ENCODE results near the gene N4BP2L1.
"Not testable (repeated sequence)": the region's sequence is repeated elsewhere in the genome, so short reads cannot be mapped to it uniquely, and the experiment has no call there.

Gene N4BP2L1

DNA sequence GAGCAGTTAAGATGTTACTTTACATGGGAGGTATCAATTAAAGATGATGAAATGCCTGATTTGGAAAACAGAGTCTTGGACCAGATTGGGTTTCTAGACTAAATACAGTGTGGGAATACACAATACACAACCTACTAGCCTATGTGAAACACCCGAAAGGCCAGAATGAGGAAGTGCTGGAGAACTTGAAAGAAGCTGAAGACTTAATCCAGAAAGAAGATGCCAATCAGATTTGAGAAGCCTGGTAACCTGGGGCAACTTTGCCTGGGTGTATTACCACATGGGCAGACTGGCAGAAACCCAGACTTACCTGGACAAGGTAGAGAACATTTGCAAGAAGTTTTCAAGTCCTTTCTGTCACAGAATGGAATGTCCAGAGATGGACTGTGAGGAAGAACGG, 43.2 kb downstream of the N4BP2L1 start:
- DNase-seq = no peak

DNA sequence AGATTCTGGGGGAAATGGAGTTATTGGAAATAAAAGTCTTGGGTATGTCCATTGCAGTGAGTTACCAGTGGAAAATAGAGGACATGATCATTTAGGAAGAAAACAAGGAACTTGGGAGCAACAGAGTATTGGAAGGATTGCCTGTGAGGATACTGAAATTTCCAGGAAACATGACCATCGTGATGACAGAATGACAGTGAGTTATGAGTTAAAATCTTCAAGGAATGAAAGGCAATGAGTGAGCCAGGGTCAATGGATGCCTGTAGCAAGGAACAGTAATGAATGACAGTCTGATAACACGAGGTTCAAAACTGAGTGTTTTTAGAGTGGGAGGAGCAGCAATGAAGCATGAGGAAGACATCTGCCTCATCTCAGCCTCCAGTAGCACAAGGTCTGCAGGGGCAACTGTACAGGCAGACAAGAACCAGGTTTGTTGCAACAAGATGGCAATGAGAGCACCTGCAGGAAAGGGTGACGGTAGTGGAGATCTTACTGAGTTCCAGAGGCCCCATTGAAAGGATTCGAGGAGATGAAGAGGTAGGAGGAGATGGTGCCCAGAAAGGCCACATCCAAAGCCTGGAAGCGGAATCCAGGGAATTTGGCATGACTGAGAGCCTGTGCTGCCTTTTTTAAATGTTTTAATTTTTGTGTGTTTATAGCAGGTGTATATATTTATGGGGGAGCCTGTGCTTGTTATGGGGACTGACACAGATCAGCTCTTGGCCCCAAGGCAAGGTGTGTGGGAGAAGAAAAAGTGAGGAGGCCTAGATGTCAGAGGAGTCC, 43.9 kb downstream of the N4BP2L1 start:
- DNase-seq = no peak

DNA sequence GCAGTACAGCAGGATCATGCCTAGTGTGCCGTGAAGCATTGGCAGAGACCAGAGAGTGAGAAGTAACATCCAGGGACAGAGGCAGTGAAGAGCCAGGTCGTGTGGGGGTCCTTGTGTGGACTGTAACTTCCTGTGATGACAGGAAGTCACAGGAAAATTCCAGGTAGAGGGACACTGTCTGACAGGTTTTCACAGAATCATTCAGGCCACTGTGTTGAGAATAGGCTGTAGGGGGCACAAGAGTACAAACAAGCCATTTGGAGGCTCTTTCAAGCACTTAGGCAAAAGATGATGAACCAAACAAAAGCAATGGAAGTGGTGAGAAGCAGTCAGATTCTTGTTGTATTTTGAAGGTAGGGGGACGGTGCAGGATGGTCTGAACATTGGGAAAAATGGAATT, 46.4 kb downstream of the N4BP2L1 start:
- no peak for DNase-seq

DNA sequence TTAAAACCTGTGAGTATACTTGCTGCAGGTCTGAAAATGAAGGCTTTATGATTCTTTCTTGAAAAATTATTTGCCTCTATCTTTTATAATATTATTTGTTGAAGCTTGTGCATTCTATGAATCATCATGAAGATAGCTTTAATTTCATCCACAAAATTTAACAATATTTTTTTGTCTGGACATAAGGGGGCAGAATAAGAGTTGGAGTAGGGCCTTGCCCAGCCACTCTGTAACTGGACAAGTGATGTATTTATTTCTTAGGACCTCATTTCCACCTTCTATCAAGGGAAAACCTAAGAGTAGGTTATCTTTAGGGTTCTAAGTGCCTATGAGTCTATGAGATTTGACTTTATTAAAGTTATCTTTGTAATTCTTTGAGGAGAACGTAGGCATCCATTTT, 49.9 kb downstream of the N4BP2L1 start:
- no peak for DNase-seq

DNA sequence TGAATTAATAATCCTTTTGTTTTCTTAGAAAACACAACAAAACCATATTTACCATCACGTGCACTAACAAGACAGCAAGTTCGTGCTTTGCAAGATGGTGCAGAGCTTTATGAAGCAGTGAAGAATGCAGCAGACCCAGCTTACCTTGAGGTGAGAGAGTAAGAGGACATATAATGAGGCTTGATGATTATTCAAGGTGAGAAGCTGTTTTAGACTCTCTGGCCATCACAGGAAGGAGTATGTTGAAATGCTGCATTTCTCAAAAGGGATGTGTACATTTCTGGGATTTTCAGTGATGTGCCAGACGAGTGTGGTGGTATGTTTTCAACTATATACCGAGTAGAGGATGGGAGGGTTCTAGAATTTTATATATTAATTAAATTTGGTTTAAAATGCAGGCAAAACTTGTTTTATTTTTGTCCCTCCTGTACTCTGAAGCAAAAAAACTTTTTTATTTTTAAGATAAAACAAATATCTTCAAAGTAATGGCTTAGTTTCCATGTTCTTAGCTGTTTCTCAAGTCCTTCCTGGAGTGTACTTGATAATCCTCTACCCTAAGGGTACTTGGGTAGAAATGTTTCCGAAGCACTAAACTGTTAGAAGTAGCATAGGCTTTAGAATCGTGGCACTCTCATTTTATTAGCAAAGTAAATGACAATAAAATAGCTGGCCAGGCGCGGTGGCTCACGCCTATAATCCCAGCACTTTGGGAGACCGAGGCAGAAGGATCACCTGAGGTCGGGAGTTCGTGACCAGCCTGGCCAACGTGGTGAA, 51.1 kb downstream of the N4BP2L1 start:
- no peak for DNase-seq

DNA sequence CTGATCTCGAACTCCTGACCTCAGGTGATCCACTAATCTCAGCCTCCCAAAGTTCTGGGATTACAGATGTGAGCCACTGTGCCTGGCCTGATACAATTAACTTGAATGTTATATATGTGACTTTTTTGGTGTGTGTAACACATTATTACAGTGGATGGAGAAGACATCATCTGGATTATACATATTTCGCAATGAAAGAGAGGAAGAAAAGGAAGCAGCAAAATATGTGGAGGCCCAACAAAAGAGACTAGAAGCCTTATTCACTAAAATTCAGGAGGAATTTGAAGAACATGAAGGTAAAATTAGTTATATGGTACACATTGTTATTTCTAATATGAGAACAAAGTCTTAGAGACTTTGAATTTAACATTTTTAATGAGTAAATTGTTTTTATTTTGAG, 57.1 kb downstream of the N4BP2L1 start:
- no peak for DNase-seq

DNA sequence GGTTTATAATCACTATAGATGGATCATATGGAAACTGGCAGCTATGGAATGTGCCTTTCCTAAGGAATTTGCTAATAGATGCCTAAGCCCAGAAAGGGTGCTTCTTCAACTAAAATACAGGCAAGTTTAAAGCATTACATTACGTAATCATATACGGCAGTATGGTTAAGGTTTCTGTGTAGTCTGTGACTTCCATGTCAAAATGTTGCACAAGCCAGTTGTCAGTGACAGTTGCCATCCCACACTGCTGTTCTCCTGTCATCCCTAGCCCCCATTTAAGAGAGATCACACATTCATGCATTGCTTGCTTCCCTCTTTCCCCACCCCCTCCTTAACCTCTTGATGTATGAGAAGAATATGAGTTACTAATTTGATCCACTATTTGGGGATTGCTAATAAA, 65.4 kb downstream of the N4BP2L1 start:
- no peak for DNase-seq

DNA sequence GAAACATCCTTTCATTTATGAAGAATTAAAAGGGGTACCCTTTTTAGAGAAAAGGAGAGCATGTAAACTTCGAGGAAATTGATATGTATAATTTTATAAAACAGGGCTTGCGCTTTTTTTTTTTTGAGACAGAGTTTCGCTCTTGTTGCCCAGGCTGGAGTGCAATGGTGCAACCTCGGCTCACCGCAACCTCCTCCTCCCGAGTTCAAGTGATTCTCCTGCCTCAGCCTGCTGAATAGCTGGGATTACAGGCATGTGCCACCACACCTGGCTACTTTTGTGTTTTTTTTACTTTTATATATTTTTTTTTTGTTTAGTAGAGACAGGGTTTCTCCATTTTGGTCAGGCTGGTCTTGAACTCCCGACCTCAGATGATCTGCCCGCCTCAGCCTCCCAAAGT, 72.0 kb downstream of the N4BP2L1 start:
- not testable (repeated sequence) for DNase-seq

DNA sequence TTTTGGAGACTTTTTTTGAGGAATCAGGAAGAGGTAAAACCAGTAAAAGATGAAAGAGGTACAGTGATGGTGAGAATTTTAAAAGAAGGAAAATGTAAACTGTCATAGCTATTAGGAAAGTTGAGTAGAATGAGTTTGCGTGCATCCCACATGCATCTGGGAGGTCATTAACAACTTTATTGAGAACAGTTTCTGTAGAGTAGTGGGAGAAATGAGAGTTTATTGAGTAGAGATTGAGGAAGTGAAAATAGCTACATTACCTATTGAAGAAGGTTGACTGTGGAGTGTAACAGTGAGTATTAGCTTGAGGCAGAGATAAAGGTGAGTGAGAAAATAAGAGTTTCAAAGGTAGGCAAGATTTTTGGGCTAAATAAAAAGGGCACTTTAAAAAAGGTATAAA, 73.9 kb downstream of the N4BP2L1 start:
- DNase-seq = no peak

DNA sequence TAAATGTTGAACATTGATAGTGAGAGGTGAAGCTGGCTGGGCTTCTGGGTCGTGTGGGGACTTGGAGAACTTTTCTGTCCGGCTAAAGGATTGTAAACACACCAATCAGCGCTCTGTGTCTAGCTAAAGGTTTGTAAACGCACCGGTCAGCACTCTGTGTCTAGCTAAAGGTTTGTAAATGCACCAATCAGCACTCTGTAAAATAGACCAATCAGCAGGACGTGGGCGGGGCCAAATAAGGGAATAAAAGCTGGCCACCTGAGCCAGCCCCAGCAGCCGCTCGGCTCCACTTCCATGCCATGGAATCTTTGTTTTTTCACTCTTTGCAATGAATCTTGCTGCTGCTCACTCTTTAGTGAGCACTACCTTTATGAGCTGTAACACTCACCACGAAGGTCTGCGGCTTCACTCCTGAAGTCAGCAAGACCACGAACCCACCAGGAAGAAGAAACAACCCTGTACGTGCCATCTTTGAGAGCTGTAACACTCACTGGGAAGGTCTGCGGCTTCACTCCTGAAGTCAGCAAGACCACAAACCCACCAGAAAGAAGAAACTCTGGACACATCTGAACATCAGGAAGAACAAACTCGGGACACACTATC, 77.0 kb downstream of the N4BP2L1 start:
- DNase-seq = not testable (repeated sequence)

Data from stimulated activated CD4-positive, alpha-beta T cell treated with anti-CD3 and anti-CD28 coated beads, Interleukin-2, amount 100 ng/mL, for 24 hours (primary cell).